ENCODE data around the gene RNPEP. TPM values are rescaled to one million over a fixed set of nuclear protein-coding genes. Genes with fewer than 3 reads are reported as not detected.
"Not testable (repeated sequence)": the region's sequence is repeated elsewhere in the genome, so short reads cannot be mapped to it uniquely, and the experiment has no call there.

The RNPEP gene
- total RNA-seq, 1 donor from 2014 or later = 76.3 TPM

DNA sequence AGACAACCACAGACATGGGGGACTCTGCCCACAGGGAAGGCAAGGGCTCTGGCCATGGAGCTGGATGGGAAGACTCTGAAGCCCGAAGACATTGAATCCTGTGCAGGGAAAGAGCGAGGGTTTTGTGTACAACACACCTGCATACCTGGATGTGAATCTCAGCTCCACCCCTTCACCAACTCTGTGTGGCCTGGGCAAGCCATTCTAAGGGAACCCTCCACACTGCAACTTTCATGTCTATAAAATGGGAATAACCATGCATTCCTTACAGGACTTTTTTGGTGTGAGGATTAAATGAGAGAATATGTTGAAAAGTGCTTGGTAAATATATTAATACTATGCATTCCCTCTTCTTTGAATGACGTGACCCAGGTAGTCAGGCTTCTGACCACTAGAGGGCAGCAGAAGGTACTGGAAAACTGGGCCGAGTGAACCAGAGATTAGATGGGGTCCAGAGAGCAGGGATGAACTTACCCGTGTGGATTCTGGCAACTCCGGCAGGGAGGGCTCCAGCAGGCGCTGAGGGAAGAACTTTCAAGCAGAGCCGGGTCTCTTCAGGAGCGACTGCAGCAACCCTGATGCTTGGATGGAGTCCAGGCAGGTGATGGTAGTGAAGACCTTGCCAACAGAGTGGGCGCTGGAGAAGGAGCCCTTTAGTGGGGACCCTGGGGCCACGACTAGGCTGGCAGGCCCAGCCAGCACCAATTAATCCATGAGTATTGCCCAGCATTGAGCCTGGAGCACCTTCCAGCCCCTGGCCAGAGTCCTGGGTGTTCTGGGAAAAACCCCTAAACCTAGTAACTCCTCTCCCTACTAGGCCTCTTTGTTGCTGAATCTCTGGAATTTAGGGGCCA lies 27.1 kb downstream of the RNPEP start:
- no peak for DNase-seq (ENCODE audit: extremely low read depth, low read depth, low spot score)

DNA sequence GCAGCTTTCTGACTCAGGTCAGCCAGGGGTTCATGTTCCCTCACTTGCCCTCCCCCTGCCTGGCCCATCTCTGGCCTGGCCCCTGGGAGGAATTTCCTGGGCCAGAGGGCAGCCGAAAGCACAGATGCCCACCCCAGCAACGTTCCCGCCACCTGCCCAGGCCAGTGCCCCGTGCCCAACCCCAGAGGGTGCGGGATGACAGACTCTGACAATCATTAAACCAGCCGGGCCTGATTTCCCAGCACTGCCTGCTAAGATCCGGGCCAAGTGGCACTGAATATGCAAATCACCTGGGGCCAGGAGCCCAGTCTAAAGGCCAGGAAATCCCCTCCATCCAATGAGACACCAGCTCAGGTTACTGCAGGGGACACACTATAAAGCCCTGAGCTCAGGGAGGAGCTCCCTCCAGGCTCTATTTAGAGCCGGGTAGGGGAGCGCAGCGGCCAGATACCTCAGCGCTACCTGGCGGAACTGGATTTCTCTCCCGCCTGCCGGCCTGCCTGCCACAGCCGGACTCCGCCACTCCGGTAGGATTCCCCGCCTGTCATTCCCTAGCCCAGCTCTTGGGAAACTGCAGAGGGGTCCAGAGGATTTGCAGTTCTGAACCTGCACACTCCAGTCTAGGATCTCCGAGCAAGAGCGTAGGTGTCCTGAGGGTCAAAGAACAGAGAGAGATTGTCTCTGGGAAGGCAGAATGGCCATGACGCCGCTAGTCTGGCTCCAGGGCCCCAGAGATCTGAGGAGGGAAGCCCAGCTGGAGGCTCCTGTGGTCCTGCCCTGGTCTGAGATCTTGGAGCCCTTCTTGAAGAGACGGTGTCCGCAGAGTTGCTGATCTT lies 27.9 kb downstream of the RNPEP start, which contains the start of gene ELF3:
Gene ELF3, plus strand, starts transcription at position 408 of the 836 bp plus-strand sequence. CDS start 550 bp downstream, outside the sequence.
- DNase-seq (ENCODE audit: extremely low read depth, low read depth, low spot score) = no peak

DNA sequence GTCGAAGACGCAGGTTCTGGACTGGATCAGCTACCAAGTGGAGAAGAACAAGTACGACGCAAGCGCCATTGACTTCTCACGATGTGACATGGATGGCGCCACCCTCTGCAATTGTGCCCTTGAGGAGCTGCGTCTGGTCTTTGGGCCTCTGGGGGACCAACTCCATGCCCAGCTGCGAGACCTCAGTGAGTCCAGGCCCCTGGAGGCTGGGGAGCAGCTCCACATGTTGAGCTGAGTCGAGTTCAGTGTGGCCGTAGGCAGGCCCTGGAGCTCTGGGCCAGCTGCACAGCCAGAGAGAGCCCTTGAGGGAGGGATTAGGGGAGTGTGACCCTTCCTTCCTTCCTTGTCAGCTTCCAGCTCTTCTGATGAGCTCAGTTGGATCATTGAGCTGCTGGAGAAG lies 29.5 kb downstream of the RNPEP start:
- DNase-seq (ENCODE audit: extremely low read depth, low read depth, low spot score) = no peak

DNA sequence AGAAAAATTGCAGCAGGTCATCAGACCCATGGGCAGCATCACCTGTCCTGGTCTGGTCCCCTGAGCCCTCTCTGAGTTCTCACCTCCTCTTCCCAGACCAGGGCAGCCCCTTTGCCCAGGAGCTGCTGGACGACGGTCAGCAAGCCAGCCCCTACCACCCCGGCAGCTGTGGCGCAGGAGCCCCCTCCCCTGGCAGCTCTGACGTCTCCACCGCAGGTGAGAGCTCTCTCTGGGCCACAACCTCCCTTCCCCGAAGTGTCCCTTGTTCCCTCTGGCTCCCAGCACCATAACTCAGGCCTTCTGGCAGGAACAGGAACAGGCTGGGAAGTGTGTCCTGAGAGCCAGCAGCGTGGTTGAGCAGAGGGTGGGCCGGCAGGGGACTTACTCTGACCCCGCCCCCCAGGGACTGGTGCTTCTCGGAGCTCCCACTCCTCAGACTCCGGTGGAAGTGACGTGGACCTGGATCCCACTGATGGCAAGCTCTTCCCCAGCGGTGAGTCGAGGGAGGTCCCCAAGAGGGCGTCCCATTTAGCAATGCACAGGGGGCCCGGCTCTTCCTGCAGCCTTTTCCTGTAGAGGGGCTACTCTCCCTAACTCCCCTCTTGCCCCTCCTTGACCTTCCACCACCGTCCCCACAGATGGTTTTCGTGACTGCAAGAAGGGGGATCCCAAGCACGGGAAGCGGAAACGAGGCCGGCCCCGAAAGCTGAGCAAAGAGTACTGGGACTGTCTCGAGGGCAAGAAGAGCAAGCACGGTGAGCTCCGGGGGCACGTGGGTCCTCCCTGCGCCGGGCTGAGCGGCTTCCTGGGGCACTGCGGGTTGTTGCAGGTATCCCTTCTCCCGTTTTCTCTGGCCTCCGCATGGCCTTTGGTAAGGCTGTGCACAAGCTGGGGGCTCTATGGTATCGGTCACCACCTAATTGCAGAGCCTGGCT lies 30.4 kb downstream of the RNPEP start:
- DNase-seq (ENCODE audit: extremely low read depth, low read depth, low spot score) = no peak

DNA sequence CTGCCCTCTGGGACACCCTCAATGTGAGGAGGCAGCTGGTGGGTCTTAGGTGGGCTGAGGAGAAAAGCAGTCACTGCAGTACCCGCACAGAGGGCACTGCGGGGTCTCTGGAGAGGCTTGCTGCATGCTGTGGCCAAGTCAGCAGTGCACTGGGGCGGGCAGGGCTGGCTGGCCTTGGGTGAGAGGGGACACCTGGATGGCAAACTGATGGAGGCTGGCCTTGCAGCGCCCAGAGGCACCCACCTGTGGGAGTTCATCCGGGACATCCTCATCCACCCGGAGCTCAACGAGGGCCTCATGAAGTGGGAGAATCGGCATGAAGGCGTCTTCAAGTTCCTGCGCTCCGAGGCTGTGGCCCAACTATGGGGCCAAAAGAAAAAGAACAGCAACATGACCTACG lies 31.2 kb downstream of the RNPEP start:
- no peak for DNase-seq (ENCODE audit: extremely low read depth, low read depth, low spot score)

DNA sequence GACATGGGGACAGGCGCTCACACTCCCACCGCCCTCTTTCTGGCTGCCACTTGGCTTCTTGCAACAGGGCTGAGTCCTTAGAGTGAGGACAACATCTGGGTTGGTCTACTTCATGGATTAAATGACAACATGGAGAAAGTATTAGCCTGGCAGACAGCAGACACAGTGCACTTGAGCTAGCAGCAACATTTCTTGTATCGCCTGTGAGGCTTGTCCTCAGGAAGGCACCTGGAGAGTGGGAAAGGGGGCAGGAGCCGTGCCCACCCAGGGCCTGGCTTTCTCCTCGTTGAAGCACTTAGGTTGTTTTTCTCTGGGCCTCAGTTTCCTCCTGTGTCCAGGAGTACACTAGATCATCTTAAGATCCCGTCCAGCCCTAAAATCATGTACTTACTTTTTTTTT lies 31.6 kb downstream of the RNPEP start:
- no peak for DNase-seq (ENCODE audit: extremely low read depth, low read depth, low spot score)

DNA sequence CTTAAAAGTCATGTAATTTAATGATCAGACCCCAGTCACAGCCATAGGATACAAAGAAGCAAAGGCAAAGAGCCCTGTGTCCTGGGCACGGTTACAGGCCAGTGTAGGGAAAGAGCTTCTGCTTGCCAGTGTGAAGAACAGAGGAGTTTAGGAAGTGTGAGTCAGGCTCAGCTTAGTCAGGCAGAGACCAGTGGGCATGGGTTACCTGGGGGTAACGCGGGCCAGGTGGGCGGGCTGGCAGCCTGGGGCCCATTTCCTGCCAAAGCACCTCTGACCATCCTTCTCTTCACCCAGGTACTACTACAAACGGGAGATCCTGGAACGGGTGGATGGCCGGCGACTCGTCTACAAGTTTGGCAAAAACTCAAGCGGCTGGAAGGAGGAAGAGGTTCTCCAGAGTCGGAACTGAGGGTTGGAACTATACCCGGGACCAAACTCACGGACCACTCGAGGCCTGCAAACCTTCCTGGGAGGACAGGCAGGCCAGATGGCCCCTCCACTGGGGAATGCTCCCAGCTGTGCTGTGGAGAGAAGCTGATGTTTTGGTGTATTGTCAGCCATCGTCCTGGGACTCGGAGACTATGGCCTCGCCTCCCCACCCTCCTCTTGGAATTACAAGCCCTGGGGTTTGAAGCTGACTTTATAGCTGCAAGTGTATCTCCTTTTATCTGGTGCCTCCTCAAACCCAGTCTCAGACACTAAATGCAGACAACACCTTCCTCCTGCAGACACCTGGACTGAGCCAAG lies 32.6 kb downstream of the RNPEP start:
- no peak for DNase-seq (ENCODE audit: extremely low read depth, low read depth, low spot score)

DNA sequence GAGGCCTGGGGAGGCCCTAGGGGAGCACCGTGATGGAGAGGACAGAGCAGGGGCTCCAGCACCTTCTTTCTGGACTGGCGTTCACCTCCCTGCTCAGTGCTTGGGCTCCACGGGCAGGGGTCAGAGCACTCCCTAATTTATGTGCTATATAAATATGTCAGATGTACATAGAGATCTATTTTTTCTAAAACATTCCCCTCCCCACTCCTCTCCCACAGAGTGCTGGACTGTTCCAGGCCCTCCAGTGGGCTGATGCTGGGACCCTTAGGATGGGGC lies 33.2 kb downstream of the RNPEP start:
- DNase-seq (ENCODE audit: extremely low read depth, low read depth, low spot score) = no peak

DNA sequence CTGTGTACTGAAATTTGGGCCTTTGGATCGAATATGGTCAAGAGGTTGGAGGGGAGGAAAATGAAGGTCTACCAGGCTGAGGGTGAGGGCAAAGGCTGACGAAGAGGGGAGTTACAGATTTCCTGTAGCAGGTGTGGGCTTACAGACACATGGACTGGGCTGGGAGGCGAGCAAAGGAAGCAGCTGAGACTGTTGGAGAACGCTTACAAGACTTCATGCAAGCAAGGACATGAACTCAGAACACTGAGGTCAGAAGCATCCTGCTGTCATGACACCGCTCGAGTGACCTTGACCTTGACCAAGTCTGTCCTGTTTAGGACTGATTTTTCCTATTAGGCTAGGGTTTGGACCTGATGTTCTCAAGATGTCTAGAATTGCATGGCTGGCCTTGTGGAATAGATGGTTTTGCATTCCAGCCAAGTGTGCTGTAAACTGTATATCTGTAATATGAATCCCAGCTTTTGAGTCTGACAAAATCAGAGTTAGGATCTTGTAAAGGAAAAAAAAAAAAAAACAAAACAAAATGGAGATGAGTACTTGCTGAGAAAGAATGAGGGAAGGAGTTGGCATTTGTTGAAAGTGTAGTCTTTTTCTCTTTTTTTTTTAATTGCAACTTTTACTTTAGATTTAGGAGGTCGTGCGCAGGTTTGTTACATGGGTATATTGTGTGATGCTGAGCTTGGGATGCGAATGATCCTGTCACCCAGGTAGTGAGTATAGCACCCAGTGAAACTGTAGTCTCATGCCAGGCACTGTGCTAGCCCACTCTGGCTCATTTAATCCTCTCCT lies 33.8 kb downstream of the RNPEP start:
- DNase-seq (ENCODE audit: extremely low read depth, low read depth, low spot score) = no peak

DNA sequence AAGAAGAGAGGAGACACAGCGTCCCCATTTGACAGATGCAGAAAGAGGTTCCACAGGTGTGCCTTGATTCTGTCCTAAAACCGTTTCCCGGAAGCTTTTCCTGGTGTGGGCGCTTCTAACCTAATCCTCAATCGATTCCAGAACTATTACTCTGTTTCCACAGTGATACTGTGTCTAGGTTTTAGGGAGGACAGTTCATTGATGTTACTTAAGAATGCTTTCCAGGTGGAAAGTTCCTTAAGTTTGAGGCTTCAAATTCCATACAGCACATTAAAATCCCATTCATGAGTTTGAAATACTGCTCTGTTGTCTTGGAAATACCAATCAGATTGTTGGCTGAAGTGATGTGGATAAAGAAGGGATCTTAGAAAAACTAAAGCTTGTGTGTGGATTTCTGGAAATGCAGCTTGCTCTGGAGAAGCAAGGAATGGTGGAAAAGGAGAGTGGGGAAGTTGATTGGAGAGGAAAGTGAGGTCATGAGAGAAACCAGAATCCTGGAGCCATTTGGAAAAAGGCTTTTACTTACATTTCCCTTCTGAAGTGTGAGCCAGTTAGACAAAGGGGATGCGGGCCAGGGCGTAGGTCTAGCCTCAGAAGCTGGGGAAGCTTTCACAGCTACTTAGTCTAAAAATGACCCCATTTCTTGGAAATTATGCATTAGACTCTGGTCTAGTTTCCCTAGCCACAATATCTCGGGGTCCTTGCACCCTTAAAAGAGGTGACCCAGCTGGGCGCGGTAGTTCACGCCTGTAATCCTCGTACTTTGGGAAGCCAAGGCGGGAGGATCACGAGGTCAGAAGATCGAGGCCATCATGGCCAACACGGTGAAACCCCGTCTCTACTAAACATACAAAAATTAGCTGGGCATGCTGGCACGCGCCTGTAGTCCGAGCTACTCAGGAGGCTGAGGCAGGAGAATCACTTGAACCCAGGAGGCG lies 34.6 kb downstream of the RNPEP start:
- DNase-seq (ENCODE audit: extremely low read depth, low read depth, low spot score) = no peak

DNA sequence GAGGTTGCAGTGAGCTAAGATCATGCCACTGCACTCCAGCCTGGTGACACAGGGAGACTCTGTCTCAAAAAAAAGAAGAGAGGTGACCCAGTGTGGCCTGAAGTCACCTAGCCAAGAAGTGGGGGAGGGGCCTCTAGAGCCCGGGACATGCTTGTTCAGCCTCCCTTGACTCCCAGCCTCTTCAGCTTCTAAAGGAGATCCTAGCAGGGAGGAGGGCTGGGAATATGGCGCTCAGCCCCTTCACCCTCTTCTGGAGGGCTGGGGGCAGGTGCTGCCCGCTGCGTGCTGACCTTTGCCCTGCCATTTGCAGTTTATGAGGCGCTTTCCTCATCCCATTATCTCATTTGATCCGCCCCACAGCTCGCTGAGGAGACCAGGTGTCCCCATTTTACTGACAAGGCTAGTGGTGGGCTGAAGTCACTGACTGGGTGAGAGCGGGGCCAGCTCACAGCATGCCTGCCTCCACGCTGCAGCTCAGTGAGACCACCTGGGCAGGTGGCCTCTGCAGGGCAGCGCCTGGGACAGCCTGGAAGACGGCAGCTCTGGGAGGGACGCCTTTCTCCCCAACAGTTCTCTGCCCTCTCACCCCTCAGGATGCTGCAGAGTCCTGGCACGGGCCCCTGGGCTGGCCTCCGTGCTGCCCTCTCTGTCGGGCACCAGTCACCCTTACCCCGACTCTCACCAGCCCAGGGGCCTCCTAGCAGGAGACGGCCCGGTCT lies 35.5 kb downstream of the RNPEP start:
- no peak for DNase-seq (ENCODE audit: extremely low read depth, low read depth, low spot score)

DNA sequence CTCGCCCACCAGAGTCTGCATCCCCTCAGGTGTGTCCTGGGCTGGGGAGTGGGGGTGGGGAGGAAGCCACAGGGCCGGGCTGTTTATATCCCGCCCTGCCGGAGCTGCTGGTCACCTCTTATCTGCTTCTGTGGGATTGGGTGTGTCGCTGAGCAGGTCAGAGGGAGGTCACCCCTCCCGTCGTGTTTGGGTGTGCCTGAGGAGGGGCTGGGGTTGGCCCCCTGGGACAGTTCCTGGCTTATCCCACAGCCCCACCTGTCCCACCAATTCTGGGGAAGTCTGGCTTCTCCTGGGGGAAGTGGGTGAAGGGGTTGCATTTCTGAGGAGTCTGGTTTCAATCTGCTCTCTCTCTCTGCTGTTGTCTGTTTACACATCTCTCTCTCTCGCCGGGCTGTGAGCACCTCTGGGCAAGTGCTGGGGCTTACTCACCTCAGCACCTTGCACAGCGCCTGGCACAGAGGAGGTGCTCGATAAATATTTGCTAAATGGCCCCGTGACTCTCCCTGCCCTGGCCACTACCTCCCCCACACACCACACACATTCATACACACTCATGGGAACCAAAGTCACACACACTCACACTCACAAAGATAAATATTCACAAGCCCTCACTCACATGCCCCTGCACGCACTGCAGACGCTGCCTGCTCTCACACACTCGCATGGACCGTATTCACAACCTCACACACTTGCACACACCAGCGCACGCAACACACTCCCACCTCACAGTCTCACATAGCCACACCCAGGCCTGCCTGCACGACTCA lies 36.2 kb downstream of the RNPEP start:
- DNase-seq (ENCODE audit: extremely low read depth, low read depth, low spot score) = no peak

DNA sequence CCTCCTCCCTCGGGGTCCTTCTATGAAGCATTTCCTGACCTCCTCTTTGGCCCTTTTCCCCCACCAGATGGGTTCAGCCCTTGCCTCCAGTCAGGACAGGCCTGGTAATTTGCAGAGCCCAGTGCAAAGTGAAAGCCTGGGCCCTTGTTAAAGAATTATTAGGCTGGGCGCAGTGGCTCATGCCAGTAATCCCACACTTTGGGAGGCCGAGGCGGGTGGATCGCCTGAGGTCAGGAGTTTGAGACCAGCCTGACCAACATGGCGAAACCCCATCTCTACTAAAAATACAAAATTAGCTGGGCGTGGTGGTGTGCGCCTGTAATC lies 36.7 kb downstream of the RNPEP start:
- DNase-seq (ENCODE audit: extremely low read depth, low read depth, low spot score) = not testable (repeated sequence)

DNA sequence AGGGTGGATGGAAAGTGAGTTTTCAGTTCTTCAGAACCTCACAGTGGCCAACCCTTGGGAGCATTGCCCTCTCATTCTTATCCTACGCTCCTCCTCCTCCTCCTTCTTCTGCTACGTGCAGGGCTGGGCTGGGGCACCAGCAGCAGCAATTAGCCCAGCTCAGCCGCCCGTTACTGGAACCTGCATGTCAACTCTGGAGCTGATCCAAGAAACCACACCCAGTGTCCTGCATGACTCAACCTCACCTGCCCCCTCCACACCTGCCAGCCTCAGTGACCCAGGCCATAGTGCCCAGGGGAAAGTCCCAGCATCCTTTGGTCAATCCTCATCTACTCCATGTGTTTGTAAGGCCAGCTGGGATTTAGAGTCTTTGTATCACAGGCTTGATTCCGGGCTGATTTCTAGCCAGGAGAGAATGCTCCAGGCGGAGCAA lies 40.6 kb downstream of the RNPEP start:
- DNase-seq (ENCODE audit: extremely low read depth, low read depth, low spot score) = no peak

DNA sequence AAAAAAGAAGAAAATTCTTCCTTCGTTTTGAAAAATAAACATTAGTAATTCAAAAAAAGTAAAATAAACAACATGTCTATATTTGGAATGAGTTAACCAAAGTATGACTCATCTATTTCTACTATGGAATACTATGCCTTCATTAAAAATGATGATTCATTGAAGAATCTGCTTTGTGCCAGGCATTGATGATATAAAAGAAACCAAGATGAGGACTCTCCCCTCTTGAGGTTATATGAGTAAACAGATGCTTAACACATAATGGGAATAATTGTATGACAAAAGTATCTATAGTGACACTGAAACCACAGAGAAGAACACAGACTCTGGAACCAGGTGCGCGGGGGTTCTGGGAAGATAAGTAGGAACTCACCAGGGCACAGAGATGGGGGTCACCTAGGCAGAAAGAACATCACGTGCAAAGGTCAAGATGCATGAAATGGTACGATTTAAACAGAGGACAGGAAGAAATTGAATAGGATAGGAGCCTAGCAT lies 46.8 kb downstream of the RNPEP start:
- peak; percentile 5 for DNase-seq (ENCODE audit: extremely low read depth, low read depth, low spot score)

DNA sequence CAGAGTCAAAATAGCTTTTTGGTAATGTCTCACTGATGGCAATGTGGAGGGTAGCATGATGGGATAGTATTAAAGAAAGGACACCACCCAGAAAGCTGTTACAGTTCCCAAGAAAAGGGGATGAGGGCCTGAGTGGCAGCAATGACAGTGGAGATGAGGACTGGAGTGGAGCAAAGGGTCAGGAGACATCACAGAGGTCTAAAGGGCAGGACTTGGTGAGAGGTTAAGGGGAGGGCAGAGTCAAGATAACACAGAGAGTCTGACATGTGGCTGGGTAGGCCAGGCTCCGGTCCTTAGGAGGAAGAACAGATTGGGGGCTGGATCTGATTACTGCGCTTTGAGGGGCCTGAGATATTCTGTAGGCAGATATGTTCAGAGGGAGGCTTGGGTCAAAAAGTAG lies 47.3 kb downstream of the RNPEP start:
- DNase-seq (ENCODE audit: extremely low read depth, low read depth, low spot score) = no peak

DNA sequence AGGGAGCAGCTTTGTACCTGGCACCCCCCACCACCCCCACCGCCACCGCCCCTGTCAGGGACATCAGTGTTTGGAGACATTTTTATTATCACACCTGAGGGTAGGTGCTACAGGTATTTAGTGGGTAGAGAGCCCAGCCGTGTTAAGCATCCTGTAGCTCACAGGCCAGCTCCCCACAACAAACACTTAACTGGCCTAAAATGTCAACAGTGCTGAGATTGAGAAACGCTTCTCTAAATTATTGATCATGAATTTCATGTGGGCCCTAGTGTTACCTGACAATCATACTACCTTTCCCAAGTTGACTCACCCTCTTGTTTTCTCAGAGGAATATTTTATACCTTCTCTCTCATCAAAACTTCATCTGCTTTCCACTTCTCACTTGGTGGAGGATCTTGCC lies 49.3 kb downstream of the RNPEP start:
- DNase-seq (ENCODE audit: extremely low read depth, low read depth, low spot score) = no peak

All from glomerular endothelial cell (primary cell).